ENCODE measurements around the gene SORCS2.

- TF ChIP-seq POLR2AphosphoS5 (IDR thresholded peaks at IDR 0.05; ENCODE audit: borderline replicate concordance, low read depth, low read length) (no peak), EZH2 (IDR thresholded peaks at IDR 0.05) (no peak)
Measured at GRCh38 chr4:7737752-7738457, 545.6 kb downstream of the SORCS2 start.

Data from SK-N-MC (cell line).